ENCODE measurements around the gene ABLIM1.

- TF ChIP-seq GATA2 (IDR thresholded peaks at IDR 0.05; ENCODE audit: low read depth, low read length) (no peak), GATA3 (IDR thresholded peaks at IDR 0.05; ENCODE audit: low read depth, low read length) (no peak)
These were observed 5.4 kb downstream of the ABLIM1 start for GRCh38 chr10:114652402-114653368.
